RKO (cell line): Measurements from ENCODE around the gene USF3.

ENCODE experiments used
- DNase-seq: peaks from one replicate; pipeline ENCODE4 v3.0.0-alpha.2; 2016; ENCODE audit warnings: low spot score

The USF3 gene

DNA sequence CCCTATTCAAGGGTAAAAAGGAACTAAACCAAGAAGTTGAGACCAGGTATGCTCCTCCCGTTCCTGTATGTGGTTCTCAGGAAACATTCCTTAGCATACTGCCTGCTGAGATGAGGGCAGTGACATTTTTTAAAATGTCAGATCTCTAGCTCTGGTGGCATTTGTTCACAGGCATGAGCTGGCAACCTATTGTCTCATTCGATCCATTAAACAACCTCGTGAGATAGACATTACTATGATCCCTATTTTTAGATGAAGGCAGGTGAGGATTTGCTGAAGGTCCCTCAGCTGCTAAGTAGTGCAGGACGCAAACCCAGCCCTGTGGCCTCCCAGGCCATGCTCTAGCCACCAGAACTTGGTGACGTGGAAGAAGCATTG is 89.2 kb downstream of the USF3 start:
- no peak for DNase-seq

- DNase-seq, result no peak
Measured at GRCh38 chr3:113606539-113607218, 89.8 kb downstream of the USF3 start.

GRCh38 chr3:113602836-113603235 is 93.6 kb downstream of the USF3 start:
- no peak for DNase-seq

DNA sequence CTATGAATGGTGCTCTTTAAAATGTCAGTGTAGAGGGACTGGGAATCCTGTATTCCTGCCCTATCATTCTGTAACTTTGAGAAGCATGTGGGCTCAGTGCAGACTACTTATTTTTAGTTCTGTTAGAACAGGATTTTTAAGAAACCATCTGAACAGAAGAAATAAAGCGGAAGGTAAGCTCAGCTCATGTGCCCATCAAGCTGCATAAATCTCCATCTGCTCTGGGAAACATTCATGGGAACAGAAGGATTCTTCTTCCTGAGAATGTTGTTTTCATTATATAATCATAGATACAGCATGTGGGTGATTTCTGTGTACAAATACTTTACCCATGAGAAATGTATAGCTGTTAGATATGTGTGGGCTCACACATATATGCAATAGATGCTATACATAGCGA is 94.2 kb downstream of the USF3 start:
- DNase-seq, result no peak

GRCh38 chr3:113601240-113601639 is 95.2 kb downstream of the USF3 start:
- DNase-seq, result no peak

DNA sequence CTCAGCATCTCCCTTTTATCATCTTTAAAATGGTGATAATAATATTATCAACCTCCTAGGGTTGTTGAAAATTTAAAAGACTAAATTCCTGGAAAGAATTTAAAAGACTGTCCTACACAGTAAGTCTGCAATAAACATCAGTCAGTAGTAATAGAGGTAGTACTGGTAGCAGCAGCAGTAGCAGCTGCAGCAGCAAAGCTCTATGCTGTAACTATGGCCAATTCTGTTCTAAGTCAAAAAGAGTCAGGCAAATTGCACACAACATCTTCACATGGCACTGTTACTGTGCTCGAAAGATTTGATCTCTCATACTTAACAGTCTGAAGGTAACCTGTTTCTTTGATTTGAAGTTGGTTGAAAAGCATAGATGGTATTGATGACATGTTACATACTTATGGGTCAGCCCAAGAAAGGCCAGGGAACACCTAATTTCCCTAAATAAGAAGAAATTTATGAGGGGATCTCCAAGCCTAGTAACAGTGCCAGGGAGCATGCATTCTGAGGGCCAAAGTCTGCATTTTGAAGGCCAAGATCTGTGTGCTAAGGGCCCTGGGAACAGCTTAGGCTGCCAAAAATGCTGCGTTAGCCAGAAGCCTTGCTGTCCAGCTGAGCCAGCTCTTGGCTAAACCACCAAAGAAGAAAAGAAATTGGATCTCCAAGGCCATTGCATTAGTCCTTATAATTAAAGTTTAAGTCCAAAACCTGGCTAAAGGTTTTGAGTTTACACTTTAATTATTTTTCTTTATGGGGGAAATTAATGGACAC is 95.8 kb downstream of the USF3 start:
- DNase-seq, result no peak
